ENCODE results near the gene LRRC36. TPM values are rescaled to one million over a fixed set of nuclear protein-coding genes. Genes with fewer than 3 reads are reported as not detected.
A peak's percentile ranks its signal among the peaks of the same experiment; 100 is the strongest.

The LRRC36 gene
- total and polyA plus RNA-seq, 2 of the 13 experiments (the other 11 are each of a cell fraction or from before 2014, with no cell fraction given), result 0.12 to 0.15 TPM

GRCh38 chr16:67279296-67280089 lies 47.1 kb upstream of the LRRC36 start, which contains the start of gene PLEKHG4 (continued):
- TF ChIP-seq PRDM15 (CRISPR knock-in tag; IDR thresholded peaks at IDR 0.05) (no peak), IRF1 (CRISPR knock-in tag; IDR thresholded peaks at IDR 0.05; ENCODE audit: low read depth) (peak; percentile 75; the same call in 1 of the 2 replicates), JUN (CRISPR knock-in tag; IDR thresholded peaks at IDR 0.05) (peak; percentile 60), ZBTB39 (CRISPR knock-in tag; IDR thresholded peaks at IDR 0.05) (peak; percentile 48; the same call in 1 of the 2 replicates), HNRNPH1 (optimal IDR thresholded peaks at IDR 0.05; ENCODE audit: low read depth, low read length) (no peak), ZNF24 (IDR thresholded peaks at IDR 0.05) (no peak), HDAC1 (CRISPR knock-in tag; IDR thresholded peaks at IDR 0.05) (peak; percentile 45; the same call in 1 of the 2 replicates), ZNF431 (CRISPR knock-in tag; IDR thresholded peaks at IDR 0.05; ENCODE audit: borderline replicate concordance, low read depth) (peak; percentile 80; the same call in 1 of the 2 replicates), ZNF18 (CRISPR knock-in tag; IDR thresholded peaks at IDR 0.05; ENCODE audit: insufficient replicate concordance) (peak; percentile 43), HMG20A (CRISPR knock-in tag; IDR thresholded peaks at IDR 0.05; ENCODE audit: borderline replicate concordance) (no peak), ARNT2 (CRISPR knock-in tag; IDR thresholded peaks at IDR 0.05; ENCODE audit: low read depth) (peak; percentile 78), ZBTB44 (CRISPR knock-in tag; IDR thresholded peaks at IDR 0.05) (peak; percentile 81), EEA1 (CRISPR knock-in tag; IDR thresholded peaks at IDR 0.05; ENCODE audit: borderline replicate concordance) (peak; percentile 84; the same call in 1 of the 2 replicates), ZFY (CRISPR knock-in tag; IDR thresholded peaks at IDR 0.05) (peak; percentile 84), ZNF841 (CRISPR knock-in tag; IDR thresholded peaks at IDR 0.05; ENCODE audit: borderline replicate concordance) (peak; percentile 81), ISL2 (CRISPR knock-in tag; IDR thresholded peaks at IDR 0.05) (no peak), SRY (CRISPR knock-in tag; IDR thresholded peaks at IDR 0.05) (peak; percentile 48), REXO4 (CRISPR knock-in tag; IDR thresholded peaks at IDR 0.05; ENCODE audit: borderline replicate concordance) (peak; percentile 52; the same call in 1 of the 2 replicates), TCF7 (IDR thresholded peaks at IDR 0.05; ENCODE audit: low read depth) (no peak)
